HFFc6 (cell line): ENCODE data around the gene SBF2. TPM values are rescaled to one million over a fixed set of nuclear protein-coding genes. Genes with fewer than 3 reads are reported as not detected.

Experiments used
- DNase-seq: peaks from one replicate; pipeline ENCODE4 v3.0.0-alpha.2; 2018
- H3K27ac Mint-ChIP-seq: 2 replicates; pipeline ENCODE4 v1.8.0; 2020; ENCODE audit warnings: mild to moderate bottlenecking, mixed read lengths
- H3K27me3 Mint-ChIP-seq: 2 replicates; pipeline ENCODE4 v1.8.0; 2021; ENCODE audit warnings: mild to moderate bottlenecking, moderate library complexity, mixed read lengths; ENCODE audit not compliant: insufficient read depth
- H3K36me3 Mint-ChIP-seq: 2 replicates; pipeline ENCODE4 v1.8.0; 2021; ENCODE audit warnings: low read depth, mixed read lengths
- H3K4me1 Mint-ChIP-seq: 2 replicates; pipeline ENCODE4 v1.8.0; 2020; ENCODE audit warnings: low read depth, mixed read lengths
- H3K4me3 Mint-ChIP-seq: 2 replicates; pipeline ENCODE4 v1.8.0; 2020; ENCODE audit warnings: mild to moderate bottlenecking, moderate library complexity, mixed read lengths
- H3K9me3 Mint-ChIP-seq: 2 replicates; pipeline ENCODE4 v1.8.0; 2020; ENCODE audit warnings: mild to moderate bottlenecking, mixed read lengths
- CTCF ChIP-seq: fragments of 200-600 bp; sonication (generic); IDR thresholded peaks from 2 replicates; pipeline ENCODE4 v1.5.0; 2021; ENCODE audit warnings: antibody characterized with exemption, mild to moderate bottlenecking
- total RNA-seq, 6 experiments: library from RNA; stranded (reverse); fragmentation: NEBNext Ultra II Directional; extraction: Animal tissue kit (Norgen Biotek cat#: 25700); gene quantifications; 2 replicates in 1 of 6; 3 replicates in 5 of 6; pipeline ENCODE4 v1.2.3, GENCODE V29; 2021

The SBF2 gene
- total RNA-seq, 6 experiments from 2014 or later = 25.2 to 36.0 (median 30.7) TPM

DNA sequence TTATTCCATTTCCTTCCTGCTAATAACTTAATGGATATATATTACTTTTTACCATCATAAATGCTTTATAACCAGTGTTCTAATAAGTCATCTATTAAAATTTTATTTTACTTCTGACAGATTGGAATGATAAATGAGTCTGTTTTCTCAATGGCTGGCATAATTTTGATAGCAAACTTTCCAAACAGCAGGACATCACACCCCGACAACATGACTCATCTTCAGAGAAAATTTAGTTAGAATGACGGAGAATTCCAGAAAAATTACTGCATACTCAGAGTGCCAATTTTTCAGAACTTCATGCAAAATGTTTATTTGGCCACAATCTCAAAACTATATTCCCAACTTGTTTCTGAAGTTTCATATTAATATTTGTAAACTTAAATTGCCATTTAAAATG lies 455.8 kb downstream of the SBF2 start:
- Mint-ChIP-seq H3K27me3 (peaks cover 4% of the 10 kb centered on the region; the same call in 1 of the 2 replicates), H3K27ac (peak overlapping the region; percentile 74)

DNA sequence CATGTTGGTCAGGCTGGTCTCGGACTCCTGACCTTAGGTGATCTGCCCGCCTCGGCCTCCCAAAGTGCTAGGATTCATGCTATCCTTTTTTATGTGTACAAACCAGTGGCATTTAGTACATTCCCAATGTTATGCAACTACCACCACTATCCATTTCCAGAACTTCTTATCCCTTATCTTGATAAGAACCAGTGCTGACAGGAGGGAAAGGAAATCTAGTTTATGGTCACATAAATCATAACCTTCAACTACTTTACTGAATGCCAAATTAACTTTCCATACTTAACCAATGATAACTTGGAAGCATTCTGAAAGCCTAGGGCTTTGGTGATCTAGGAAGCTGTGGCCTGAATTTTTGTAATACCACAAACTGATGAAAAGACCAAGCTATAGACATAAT lies 459.7 kb downstream of the SBF2 start:
- Mint-ChIP-seq H3K9me3 (no peaks in the 10 kb centered on the region), H3K4me3 (no peak overlapping the region), H3K36me3 (peaks cover 22% of the 10 kb centered on the region), H3K4me1 (peaks cover 27% of the 10 kb centered on the region), H3K27ac (no peak overlapping the region), H3K27me3 (peaks cover 2% of the 10 kb centered on the region; the same call in 1 of the 2 replicates)
- TF ChIP-seq CTCF = no peak
- DNase-seq = peak; percentile 18

More for the DNA sequence above, 455.8 kb downstream of the SBF2 start:
- peak overlapping the region; percentile 41 for H3K4me3 Mint-ChIP-seq
- DNase-seq = peak; percentile 45
- peaks cover 35% of the 10 kb centered on the region for H3K36me3 Mint-ChIP-seq
- no peak for TF ChIP-seq CTCF
- H3K4me1 Mint-ChIP-seq = peaks cover 41% of the 10 kb centered on the region
- no peaks in the 10 kb centered on the region for H3K9me3 Mint-ChIP-seq

DNA sequence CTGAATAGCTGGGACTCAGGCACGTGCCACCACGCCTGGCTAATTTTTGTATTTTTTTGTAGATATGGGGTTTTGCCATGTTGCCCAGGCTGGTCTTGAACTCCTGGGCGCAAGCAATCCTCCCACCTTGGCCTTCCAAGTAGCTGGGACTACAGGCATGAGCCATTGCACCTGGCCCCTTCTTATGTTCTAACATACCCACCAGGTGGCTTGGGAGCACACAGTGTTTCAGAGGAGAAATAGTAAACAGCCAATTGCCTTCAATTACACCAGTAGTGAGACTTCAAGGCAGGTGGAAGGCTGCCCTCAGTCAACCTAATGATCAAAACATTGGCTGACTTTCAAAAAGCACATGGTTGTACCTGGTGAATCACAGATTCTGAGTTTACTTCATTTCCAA lies 462.9 kb downstream of the SBF2 start:
- H3K4me3 Mint-ChIP-seq = no peak overlapping the region
- H3K9me3 Mint-ChIP-seq = no peaks in the 10 kb centered on the region
- no peak for TF ChIP-seq CTCF
- no peak for DNase-seq
- no peak overlapping the region for H3K27ac Mint-ChIP-seq
- peaks cover 2% of the 10 kb centered on the region; the same call in 1 of the 2 replicates for H3K27me3 Mint-ChIP-seq
- peaks cover 21% of the 10 kb centered on the region for H3K36me3 Mint-ChIP-seq
- H3K4me1 Mint-ChIP-seq = peaks cover 29% of the 10 kb centered on the region

DNA sequence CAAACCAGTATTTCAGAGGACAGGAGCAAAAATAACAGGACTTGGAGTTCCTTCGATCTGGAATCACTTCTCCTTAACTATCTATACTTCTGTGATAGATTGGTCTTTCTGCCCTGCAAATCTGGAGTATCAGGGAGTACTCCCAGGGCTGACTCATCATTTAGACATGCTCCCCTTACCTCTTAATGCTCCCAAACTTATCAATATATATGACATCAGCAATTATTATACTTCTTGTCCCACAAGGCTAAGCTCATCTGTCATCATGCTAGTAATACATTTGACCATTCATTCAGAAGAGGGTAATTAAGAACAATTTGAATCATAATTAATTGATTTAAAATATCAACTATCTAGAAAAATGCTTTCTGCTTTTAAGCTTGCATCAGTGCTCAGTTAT lies 466.3 kb downstream of the SBF2 start:
- Mint-ChIP-seq H3K36me3 (peaks cover 34% of the 10 kb centered on the region), H3K9me3 (no peaks in the 10 kb centered on the region), H3K27ac (peak overlapping the region; percentile 23; the same call in 1 of the 2 replicates), H3K4me3 (no peak overlapping the region), H3K4me1 (peaks cover 53% of the 10 kb centered on the region), H3K27me3 (no peaks in the 10 kb centered on the region; the same call in 1 of the 2 replicates)
- no peak for TF ChIP-seq CTCF
- no peak for DNase-seq

GRCh38 chr11:9826390-9826789 lies 467.6 kb downstream of the SBF2 start:
- TF ChIP-seq CTCF = no peak
- H3K27me3 Mint-ChIP-seq = no peaks in the 10 kb centered on the region
- H3K36me3 Mint-ChIP-seq = peaks cover 25% of the 10 kb centered on the region
- no peaks in the 10 kb centered on the region for H3K9me3 Mint-ChIP-seq
- peaks cover 61% of the 10 kb centered on the region for H3K4me1 Mint-ChIP-seq
- no peak overlapping the region for H3K27ac Mint-ChIP-seq
- no peak overlapping the region for H3K4me3 Mint-ChIP-seq
- DNase-seq = no peak

GRCh38 chr11:9825895-9826294 lies 468.1 kb downstream of the SBF2 start:
- Mint-ChIP-seq H3K4me1 (peaks cover 66% of the 10 kb centered on the region), H3K27me3 (no peaks in the 10 kb centered on the region), H3K36me3 (peaks cover 21% of the 10 kb centered on the region), H3K4me3 (no peak overlapping the region), H3K27ac (peak overlapping the region; percentile 81), H3K9me3 (no peaks in the 10 kb centered on the region)
- no peak for DNase-seq
- no peak for TF ChIP-seq CTCF
